Stimulated activated naive B cell treated with anti-CD40 and anti-IgM and Interleukin-4, amounts not matched to agents 10 μg/mL and 1 μg/mL and 100 μg/mL, for 72 hours (primary cell): ENCODE results near the gene ZFYVE9.

ENCODE experiments used
- ATAC-seq, 2 donors: fragments of 150-1000 bp; cut with Tn5 transposase; replicated peaks; 2 replicates each; pipeline ENCODE4 v1.10.0; 2021; ENCODE audit warnings: moderate library complexity in 1 of 2
- DNase-seq: peaks from one replicate; pipeline ENCODE4 v3.0.0; 2021
- H3K27ac Mint-ChIP-seq: one replicate; pipeline ENCODE4 v1.8.0; 2022; ENCODE audit warnings: mild to moderate bottlenecking, mixed read lengths
- H3K27me3 Mint-ChIP-seq, 2 donors: one replicate each; pipeline ENCODE4 v1.8.0; 2022; ENCODE audit warnings: mixed read lengths in 2 of 2
- H3K36me3 Mint-ChIP-seq, 2 donors: one replicate each; pipeline ENCODE4 v1.8.0; 2022; ENCODE audit warnings: mixed read lengths in 2 of 2, mild to moderate bottlenecking in 1 of 2
- H3K4me1 Mint-ChIP-seq, 2 donors: one replicate each; pipeline ENCODE4 v1.8.0; 2022; ENCODE audit warnings: mixed read lengths in 2 of 2, mild to moderate bottlenecking in 1 of 2
- H3K4me3 Mint-ChIP-seq, 2 donors: one replicate each; pipeline ENCODE4 v1.8.0; 2022; ENCODE audit warnings: mild to moderate bottlenecking in 2 of 2, mixed read lengths in 2 of 2, moderate library complexity in 1 of 2
- H3K9me3 Mint-ChIP-seq, 2 donors: one replicate each; pipeline ENCODE4 v1.8.0; 2022; ENCODE audit warnings: mixed read lengths in 2 of 2, mild to moderate bottlenecking in 1 of 2

ZFYVE9 gene

DNA sequence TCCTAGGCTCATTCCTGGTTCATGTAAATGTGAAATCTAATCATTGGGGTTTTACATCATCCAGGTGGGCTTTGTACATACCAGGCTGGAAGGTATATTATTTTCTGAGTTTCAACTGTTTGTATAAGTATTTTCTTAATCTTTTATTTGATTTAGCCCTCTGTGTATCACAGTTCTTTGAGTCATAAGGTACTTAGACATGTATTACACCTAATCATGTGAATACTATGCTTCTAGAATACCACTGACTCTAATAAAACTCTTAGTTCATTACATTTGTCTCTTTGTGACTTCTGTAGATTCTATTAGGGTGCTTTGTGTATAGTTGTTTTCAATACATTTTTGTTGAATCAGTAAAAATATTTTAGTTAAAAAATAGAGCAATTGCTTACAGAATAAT, 92.8 kb downstream of the ZFYVE9 start:
- Mint-ChIP-seq H3K9me3 (no peaks in the 10 kb centered on the region), H3K4me3 (no peak overlapping the region), H3K36me3 (no peaks in the 10 kb centered on the region), H3K27me3 (peaks cover 61 to 74% of the 10 kb centered on the region in 2 donors), H3K4me1 (peaks cover 2 to 8% of the 10 kb centered on the region in 2 donors), H3K27ac (no peak overlapping the region)
- ATAC-seq (no peak), DNase-seq (no peak)

DNA sequence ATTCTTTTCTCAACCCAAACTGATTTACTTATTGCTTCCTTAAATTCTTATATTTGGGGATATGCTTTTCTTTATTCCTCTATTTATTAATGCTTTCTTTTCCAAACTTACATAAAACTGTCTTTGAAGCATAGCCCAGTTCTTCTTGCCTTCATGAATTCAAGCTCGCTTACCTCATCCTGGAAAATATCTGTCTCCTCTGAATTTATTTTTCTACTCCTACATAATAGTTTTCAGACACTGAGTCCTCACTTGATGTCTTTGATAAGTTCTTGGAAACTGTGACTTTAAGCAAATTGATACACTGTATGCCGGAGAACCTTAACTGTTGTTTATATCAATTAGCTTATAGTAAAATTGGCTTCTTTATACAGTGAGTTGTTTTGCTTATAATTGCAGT, 93.8 kb downstream of the ZFYVE9 start:
- peaks cover 54 to 65% of the 10 kb centered on the region in 2 donors for H3K27me3 Mint-ChIP-seq
- no peaks in the 10 kb centered on the region for H3K36me3 Mint-ChIP-seq
- peaks cover 5 to 17% of the 10 kb centered on the region in 2 donors for H3K4me1 Mint-ChIP-seq
- H3K9me3 Mint-ChIP-seq: no peaks in the 10 kb centered on the region
- DNase-seq (no peak), ATAC-seq (no peak)
- no peak overlapping the region for H3K4me3 Mint-ChIP-seq
- H3K27ac Mint-ChIP-seq: no peak overlapping the region

DNA sequence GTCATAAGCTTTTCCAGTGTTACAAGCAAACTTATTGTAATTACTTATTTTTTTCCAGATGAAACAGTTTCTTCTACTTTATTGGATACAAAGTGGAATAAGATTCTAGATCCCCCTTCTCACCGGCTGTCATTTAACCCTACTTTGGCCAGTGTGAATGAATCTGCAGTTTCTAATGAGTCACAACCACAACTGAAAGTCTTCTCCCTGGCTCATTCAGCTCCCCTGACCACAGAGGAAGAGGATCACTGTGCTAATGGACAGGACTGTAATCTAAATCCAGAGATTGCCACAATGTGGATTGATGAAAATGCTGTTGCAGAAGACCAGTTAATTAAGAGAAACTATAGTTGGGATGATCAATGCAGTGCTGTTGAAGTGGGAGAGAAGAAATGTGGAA, 95.5 kb downstream of the ZFYVE9 start:
- Mint-ChIP-seq H3K27ac (no peak overlapping the region), H3K4me3 (no peak overlapping the region), H3K36me3 (no peaks in the 10 kb centered on the region), H3K27me3 (peaks cover 49 to 51% of the 10 kb centered on the region in 2 donors), H3K9me3 (no peaks in the 10 kb centered on the region), H3K4me1 (peaks cover 7 to 21% of the 10 kb centered on the region in 2 donors)
- ATAC-seq (no peak), DNase-seq (no peak)

DNA sequence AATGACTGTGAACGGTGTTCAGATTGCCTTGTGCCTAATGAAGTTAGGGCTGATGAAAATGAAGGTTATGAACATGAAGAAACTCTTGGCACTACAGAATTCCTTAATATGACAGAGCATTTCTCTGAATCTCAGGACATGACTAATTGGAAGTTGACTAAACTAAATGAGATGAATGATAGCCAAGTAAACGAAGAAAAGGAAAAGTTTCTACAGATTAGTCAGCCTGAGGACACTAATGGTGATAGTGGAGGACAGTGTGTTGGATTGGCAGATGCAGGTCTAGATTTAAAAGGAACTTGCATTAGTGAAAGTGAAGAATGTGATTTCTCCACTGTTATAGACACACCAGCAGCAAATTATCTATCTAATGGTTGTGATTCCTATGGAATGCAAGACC, 96.6 kb downstream of the ZFYVE9 start:
- H3K4me1 Mint-ChIP-seq: peaks cover 7 to 21% of the 10 kb centered on the region in 2 donors
- ATAC-seq (no peak), DNase-seq (no peak)
- no peaks in the 10 kb centered on the region for H3K36me3 Mint-ChIP-seq
- peaks cover 48 to 49% of the 10 kb centered on the region in 2 donors for H3K27me3 Mint-ChIP-seq
- H3K27ac Mint-ChIP-seq: no peak overlapping the region
- H3K9me3 Mint-ChIP-seq: no peaks in the 10 kb centered on the region
- no peak overlapping the region for H3K4me3 Mint-ChIP-seq

- Mint-ChIP-seq H3K27me3 (peaks cover 42 to 43% of the 10 kb centered on the region in 2 donors), H3K9me3 (no peaks in the 10 kb centered on the region), H3K36me3 (no peaks in the 10 kb centered on the region), H3K4me3 (no peak overlapping the region), H3K27ac (no peak overlapping the region), H3K4me1 (peaks cover 7 to 21% of the 10 kb centered on the region in 2 donors)
- DNase-seq (no peak), ATAC-seq (peak; percentile 42 to 45)
Observed at GRCh38 chr1:52238887-52239707, 97.2 kb downstream of the ZFYVE9 start.

GRCh38 chr1:52239708-52240001, 97.8 kb downstream of the ZFYVE9 start:
- no peak for DNase-seq
- peak; percentile 78 to 84 for ATAC-seq
- Mint-ChIP-seq H3K4me1 (peaks cover 7 to 21% of the 10 kb centered on the region in 2 donors), H3K27ac (no peak overlapping the region), H3K9me3 (no peaks in the 10 kb centered on the region), H3K4me3 (no peak overlapping the region), H3K36me3 (no peaks in the 10 kb centered on the region), H3K27me3 (peaks cover 37 to 38% of the 10 kb centered on the region in 2 donors)

GRCh38 chr1:52240592-52241210, 98.8 kb downstream of the ZFYVE9 start:
- no peak overlapping the region for H3K4me3 Mint-ChIP-seq
- DNase-seq (no peak), ATAC-seq (no peak)
- no peak overlapping the region for H3K27ac Mint-ChIP-seq
- H3K36me3 Mint-ChIP-seq: no peaks in the 10 kb centered on the region
- H3K4me1 Mint-ChIP-seq: peaks cover 7 to 21% of the 10 kb centered on the region in 2 donors
- no peaks in the 10 kb centered on the region for H3K9me3 Mint-ChIP-seq
- H3K27me3 Mint-ChIP-seq: peaks cover 36 to 37% of the 10 kb centered on the region in 2 donors

GRCh38 chr1:52243221-52243987, 101.5 kb downstream of the ZFYVE9 start:
- Mint-ChIP-seq H3K27ac (no peak overlapping the region), H3K4me1 (peaks cover 6 to 21% of the 10 kb centered on the region in 2 donors), H3K4me3 (no peak overlapping the region), H3K36me3 (no peaks in the 10 kb centered on the region), H3K27me3 (peaks cover 22 to 23% of the 10 kb centered on the region in 2 donors), H3K9me3 (no peaks in the 10 kb centered on the region)
- ATAC-seq: no peak
- no peak for DNase-seq

GRCh38 chr1:52249831-52250230, 107.9 kb downstream of the ZFYVE9 start:
- no peak for ATAC-seq
- DNase-seq: no peak
- peaks cover 59 to 70% of the 10 kb centered on the region in 2 donors for H3K27me3 Mint-ChIP-seq

GRCh38 chr1:52253421-52253820, 111.5 kb downstream of the ZFYVE9 start:
- H3K27ac Mint-ChIP-seq: no peak overlapping the region
- H3K4me1 Mint-ChIP-seq: no peaks in the 10 kb centered on the region
- peaks cover 0 to 1% of the 10 kb centered on the region in 2 donors for H3K9me3 Mint-ChIP-seq
- peaks cover 4% of the 10 kb centered on the region in 2 donors for H3K36me3 Mint-ChIP-seq
- ATAC-seq (no peak), DNase-seq (no peak)
- H3K4me3 Mint-ChIP-seq: no peak overlapping the region
- H3K27me3 Mint-ChIP-seq: peaks cover 56 to 80% of the 10 kb centered on the region in 2 donors

More at GRCh38 chr1:52249831-52250230, 107.9 kb downstream of the ZFYVE9 start:
- no peak overlapping the region for H3K4me3 Mint-ChIP-seq
- peaks cover 0 to 1% of the 10 kb centered on the region in 2 donors for H3K9me3 Mint-ChIP-seq
- H3K27ac Mint-ChIP-seq: no peak overlapping the region
- H3K4me1 Mint-ChIP-seq: no peaks in the 10 kb centered on the region
- peaks cover 4% of the 10 kb centered on the region in 2 donors for H3K36me3 Mint-ChIP-seq

- Mint-ChIP-seq H3K27ac (no peak overlapping the region), H3K27me3 (peaks cover 18 to 50% of the 10 kb centered on the region in 2 donors), H3K4me3 (no peak overlapping the region), H3K9me3 (no peaks in the 10 kb centered on the region), H3K4me1 (no peaks in the 10 kb centered on the region), H3K36me3 (no peaks in the 10 kb centered on the region)
- no peak for ATAC-seq
- DNase-seq: no peak
Observed at GRCh38 chr1:52259886-52260285, 118.0 kb downstream of the ZFYVE9 start.

DNA sequence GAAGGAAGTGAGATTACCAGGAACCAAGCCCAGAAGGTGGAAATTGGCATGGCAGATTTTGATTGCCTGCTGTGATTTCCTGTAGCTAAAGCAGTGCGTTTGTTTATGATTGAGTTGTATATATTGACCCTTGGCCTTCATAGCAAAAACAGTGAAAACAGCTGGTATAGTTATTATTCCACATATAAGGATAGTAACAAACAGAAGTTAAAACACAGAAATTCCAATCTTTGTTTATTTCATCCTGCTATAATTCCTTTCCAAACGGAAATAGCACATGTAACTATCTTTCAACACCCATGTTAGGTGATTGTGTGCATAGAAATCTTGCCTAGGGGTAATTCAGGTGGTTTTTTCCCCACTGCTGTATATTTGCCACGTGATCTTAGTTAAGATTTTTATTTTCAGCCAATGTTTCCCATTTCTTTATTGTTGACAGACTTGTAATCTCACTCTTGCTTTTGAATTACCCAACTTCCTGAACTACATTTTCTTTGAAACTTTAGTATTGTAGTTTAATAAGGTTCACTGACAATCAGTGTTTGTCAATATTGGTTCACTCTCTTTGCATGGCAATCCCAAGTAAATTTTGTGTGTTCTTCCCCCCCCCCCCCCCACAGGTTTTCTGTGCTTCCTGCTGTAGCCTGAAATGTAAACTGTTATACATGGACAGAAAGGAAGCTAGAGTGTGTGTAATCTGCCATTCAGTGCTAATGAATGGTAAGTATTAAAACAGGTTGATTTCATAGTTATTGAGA, 121.4 kb downstream of the ZFYVE9 start:
- Mint-ChIP-seq H3K9me3 (no peaks in the 10 kb centered on the region), H3K27me3 (peaks cover 7 to 43% of the 10 kb centered on the region in 2 donors), H3K4me3 (no peak overlapping the region), H3K4me1 (no peaks in the 10 kb centered on the region), H3K36me3 (no peaks in the 10 kb centered on the region), H3K27ac (no peak overlapping the region)
- DNase-seq (no peak), ATAC-seq (no peak)

GRCh38 chr1:52264530-52265115, 122.7 kb downstream of the ZFYVE9 start:
- H3K27ac Mint-ChIP-seq: no peak overlapping the region
- peaks cover 3 to 7% of the 10 kb centered on the region in 2 donors for H3K36me3 Mint-ChIP-seq
- DNase-seq: no peak
- H3K4me3 Mint-ChIP-seq: no peak overlapping the region
- H3K27me3 Mint-ChIP-seq: peaks cover 6 to 42% of the 10 kb centered on the region in 2 donors
- peaks cover 0 to 1% of the 10 kb centered on the region in 2 donors for H3K9me3 Mint-ChIP-seq
- H3K4me1 Mint-ChIP-seq: no peaks in the 10 kb centered on the region
- no peak for ATAC-seq
